Fibroblast of peridontal ligament (primary cell): ENCODE data around the gene EPHA3.
A peak's percentile ranks its signal among the peaks of the same experiment; 100 is the strongest.
"Not testable (repeated sequence)": the region's sequence is repeated elsewhere in the genome, so short reads cannot be mapped to it uniquely, and the experiment has no call there.

Source experiments
- DNase-seq: peaks from one replicate; pipeline ENCODE4 v3.0.0-alpha.2; 2010; ENCODE audit errors: extremely low read depth

The EPHA3 gene

DNA sequence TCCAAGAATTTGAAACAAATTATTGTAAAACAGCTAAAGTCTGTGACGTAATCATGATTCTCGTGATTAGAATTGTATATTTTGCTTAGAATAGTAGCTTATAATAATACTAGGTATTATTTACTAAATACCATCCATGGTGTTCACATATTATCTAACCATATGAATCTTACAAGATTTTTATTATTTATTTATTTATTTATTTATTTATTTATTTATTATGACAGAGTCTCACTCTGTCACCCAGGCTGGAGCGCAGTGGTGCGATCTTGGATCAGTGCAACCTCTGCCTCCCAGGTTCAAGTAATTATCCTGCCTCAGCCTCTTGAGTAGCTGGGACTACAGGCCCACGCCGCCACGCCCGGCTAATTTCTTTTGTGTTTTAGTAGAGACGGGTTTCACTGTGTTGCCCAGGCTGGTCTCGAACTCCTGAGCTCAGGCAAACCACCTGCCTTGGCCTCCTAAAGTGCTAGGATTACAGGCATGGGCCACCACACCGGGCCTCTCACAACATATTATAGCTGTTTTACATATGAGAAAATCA lies 173.5 kb downstream of the EPHA3 start:
- no peak for DNase-seq

DNA sequence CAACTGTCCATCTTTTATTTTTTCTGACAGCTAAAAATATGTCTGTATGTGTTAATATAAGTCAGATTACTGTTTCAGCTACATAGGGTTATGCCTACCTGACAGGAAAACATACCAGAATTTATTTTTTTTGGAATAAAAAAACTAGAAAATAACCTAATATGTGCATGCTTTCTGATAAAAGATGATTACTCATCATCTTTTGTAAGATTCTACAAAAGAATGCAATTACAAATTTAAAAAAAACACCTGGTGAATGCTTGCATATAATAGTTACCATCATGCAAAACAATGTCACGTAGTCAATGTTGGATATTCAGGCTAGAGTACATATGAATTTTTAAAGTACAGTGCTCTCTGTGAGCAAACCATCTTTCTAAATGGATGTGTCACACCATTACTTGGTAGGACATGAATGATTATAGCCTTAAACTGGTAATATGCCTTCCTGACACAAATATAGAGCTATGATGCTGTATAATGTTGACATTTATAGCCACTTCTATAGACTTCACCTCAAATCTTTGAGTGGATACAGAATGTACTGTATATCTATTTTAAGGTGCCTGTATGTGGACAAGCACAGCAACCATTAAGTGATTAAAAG lies 180.6 kb downstream of the EPHA3 start:
- no peak for DNase-seq

GRCh38 chr3:89289574-89290190 lies 182.3 kb downstream of the EPHA3 start:
- no peak for DNase-seq

GRCh38 chr3:89297199-89297598 lies 189.8 kb downstream of the EPHA3 start:
- DNase-seq, result no peak

- DNase-seq, result no peak
Measured at GRCh38 chr3:89300526-89300925, 193.1 kb downstream of the EPHA3 start.

GRCh38 chr3:89300981-89301380 lies 193.6 kb downstream of the EPHA3 start:
- no peak for DNase-seq

DNA sequence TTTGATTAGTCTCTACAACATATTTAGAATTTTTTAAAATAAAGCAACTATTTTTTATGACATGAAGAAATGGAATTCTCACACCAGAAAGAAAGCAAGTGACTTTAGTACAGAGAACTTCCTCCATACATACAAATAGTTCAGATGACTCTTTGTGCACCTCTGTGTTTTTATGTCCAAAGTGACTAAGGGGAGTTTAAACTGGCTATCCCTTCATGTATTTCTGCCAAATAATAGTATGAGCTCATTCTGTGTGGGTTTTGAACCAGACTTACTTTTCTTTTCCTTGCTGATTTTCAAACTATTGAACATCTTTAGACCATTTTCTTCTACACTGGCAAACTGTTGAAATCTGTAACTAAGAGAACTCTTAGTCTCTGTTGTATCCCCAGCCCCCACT lies 196.3 kb downstream of the EPHA3 start:
- peak; percentile 20 for DNase-seq

DNA sequence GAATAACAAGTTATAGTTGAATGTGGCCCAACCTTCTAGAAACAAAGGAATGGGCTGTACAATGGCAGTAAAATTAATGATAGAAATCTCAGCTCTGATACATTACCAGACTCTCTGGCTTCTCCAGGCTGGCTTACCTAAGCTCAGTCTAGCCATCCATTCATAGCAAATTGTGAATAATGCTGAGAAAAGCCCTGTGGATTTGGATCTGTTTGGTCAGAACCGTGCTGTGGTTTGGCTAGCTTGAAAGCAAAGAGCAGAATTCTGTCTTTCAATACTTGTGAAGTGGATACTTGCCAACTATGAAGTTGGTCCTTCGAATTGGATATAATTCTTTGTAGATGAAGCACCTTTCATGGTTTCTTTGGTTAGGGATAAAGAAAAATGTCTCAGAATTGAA lies 199.1 kb downstream of the EPHA3 start:
- peak; percentile 17 for DNase-seq

- no peak for DNase-seq
Measured at GRCh38 chr3:89311581-89311980, 204.2 kb downstream of the EPHA3 start.

GRCh38 chr3:89312141-89312540 lies 204.7 kb downstream of the EPHA3 start:
- no peak for DNase-seq

DNA sequence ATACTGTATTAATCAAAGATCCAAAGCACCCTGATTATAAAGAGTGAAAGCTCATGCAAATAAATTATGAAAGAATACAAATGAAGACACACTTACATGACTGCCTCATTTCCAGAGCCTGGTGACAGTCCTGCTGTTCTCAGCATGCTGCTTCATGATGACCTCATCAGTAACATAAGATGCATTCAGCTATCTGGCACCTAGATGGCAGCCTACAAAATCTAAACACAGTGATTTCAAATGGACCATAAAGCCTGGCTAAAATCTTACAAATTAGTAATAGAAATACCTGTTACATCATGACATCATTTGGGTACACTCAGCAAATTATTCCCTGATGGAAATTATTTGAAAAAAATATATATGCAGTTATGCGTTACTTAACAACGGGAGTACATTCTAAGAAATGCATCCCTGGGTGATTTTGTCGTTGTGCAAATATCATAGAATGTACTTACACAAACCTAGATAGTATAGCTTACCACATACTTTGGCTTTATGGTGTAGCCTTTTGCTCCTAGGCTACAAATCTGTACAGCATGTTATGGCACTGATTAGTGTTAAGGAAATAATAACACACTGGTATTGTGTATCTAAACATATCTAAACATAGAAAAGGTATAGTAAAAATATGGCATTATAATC lies 207.2 kb downstream of the EPHA3 start:
- peak; percentile 47 for DNase-seq

DNA sequence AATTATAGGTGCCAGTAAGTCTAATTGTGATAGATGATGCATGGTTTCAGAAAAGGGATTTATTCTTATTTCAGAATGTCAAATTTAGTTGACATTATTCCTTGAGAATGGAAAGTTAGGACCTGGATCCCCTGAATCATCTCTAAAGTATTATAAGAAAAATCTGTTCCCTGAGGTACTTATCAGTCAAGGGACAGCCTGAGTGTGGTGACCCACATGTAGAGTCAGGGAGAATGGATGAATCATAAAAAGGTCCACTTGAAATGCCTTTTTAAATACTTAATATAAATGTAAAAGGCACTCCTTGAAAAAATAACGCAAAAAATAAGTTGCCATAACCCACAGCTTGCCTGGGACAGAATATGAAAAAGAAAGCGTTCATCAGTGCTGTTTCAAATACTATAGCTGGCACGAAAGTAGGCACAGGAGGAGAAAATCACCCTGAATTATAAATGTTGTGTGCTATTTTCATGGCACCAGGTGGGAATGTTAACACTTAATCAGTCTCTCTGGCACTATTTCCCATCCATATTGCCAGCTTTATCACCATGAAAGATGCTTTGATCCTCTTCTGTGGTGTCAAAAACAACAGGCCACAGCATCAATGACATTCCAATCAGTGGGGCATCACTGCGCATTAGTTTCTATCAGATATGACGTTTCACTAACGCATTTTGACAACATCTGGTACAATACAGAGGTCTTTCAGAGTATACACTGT lies 208.5 kb downstream of the EPHA3 start:
- no peak for DNase-seq

- no peak for DNase-seq
Measured at GRCh38 chr3:89320186-89320585, 212.8 kb downstream of the EPHA3 start.

DNA sequence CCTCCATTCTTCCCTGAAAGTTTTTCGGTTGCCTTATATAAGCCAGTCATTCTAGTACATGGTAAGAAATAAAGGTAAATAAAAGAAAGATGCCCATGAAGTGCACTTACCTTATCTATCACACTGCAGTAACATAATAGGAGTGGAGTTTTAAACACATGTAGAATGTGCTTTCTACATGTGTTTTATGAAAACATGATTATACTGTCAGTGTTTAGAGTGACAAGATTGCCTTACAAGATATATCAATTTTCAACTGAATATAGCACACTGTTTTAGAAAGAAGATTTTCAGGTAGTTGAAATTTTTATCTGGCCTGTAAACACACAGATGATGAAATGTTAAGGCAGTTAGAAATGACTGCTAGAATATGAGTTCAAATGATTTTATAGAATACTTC lies 219.6 kb downstream of the EPHA3 start:
- DNase-seq, result no peak

DNA sequence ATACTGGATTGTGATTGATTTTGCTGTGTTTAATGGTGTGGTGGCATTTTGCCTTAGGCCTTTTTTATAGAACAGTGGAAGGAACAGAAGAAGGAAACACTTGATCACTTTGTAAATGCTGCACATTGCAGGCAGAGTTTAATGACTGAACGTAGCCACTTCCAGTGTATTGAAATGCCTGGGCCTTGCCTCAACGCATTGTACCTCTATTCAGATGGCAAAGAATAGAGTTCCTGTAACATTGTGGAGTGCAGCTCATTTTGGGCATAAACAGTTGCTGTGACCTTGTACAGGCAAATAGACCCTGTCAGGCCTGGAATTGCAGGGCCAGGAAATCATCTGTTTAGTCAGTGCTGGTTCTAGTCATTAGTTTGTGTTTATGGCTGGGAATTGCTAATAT lies 225.0 kb downstream of the EPHA3 start:
- no peak for DNase-seq

DNA sequence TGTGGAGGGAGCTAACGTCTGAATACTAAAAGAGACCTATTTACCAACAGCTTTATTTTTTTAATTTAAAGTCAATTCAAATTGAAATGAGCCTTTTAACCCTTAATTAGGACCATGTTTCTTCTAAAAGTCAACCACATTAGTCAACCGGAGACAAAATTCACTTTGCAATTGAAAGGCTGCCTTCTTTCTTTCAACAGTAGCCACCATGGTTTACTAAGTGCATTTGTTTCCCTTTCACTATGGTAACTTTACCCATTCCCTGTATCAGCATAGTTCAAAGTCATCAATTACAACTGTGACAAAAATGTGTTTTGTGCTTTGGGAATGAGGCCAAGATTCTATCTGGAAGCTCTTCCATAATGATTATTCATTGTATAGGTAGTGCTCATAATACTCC lies 225.4 kb downstream of the EPHA3 start:
- no peak for DNase-seq

DNA sequence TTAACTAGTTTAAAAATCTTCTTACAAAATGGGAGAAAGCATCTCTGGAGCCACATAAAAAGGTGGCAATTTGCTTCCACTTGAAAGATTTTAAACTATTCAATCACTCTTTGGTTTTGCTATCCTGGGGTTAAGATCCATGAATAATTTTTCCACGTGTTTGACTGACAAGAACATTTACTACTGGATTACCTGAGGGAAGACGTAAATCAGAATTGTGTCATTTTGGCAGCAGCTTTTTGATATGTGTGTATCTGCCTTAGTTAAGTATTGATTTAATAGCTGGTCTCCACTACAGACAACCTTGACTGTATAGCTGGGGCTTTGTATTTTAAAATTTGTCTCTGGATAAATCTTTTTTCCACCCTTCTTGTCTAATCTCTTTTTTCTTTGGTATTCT lies 228.3 kb downstream of the EPHA3 start:
- no peak for DNase-seq

DNA sequence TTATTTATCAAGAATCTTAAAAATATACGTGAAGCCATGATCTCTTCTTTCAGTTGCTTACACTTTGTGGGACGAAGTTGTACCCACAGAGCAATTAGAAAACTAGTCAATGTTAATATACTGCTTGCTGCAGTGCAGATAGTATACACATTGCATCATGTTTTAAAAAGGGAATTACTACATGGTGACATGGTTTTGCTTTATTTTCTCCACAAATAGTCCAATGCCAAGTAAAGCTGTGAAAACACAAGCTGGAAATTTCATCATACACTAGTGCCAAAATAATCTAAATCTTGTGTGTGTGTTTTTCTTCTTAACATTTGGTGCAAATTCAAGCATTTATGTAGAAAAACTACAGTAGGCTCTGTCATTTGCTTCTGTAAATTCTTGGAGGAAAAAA lies 233.0 kb downstream of the EPHA3 start:
- DNase-seq, result peak; percentile 24

DNA sequence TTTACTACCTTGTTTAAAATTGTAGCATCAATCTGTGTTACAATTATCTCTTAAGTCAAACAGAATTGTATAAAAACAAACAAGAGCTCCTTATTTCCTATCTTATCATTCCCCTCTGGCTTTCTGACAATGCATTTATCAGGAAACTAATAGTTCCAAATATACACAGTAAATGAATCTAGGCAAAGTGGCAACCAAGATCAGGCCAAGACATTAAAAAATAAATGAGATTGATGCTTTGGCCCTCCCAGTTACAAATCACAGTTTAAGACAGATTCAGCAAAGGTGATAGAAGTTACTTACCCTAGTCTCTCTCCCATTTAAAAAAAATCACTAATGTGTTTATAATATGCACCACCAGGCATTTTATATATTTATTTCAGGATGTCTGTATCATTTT lies 236.7 kb downstream of the EPHA3 start:
- no peak for DNase-seq

DNA sequence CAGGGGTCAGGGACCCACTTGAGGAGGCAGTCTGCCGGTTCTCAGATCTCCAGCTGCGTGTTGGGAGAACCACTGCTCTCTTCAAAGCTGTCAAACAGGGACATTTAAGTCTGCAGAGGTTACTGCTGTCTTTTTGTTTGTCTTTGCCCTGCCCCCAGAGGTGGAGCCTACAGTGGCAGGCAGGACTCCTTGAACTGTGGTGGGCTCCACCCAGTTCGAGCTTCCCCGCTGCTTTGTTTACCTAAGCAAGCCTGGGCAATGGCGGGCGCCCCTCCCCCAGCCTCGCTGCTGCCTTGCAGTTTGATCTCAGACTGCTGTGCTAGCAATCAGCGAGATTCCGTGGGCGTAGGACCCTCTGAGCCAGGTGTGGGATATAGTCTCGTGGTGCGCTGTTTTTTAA lies 243.5 kb downstream of the EPHA3 start:
- not testable (repeated sequence) for DNase-seq

DNA sequence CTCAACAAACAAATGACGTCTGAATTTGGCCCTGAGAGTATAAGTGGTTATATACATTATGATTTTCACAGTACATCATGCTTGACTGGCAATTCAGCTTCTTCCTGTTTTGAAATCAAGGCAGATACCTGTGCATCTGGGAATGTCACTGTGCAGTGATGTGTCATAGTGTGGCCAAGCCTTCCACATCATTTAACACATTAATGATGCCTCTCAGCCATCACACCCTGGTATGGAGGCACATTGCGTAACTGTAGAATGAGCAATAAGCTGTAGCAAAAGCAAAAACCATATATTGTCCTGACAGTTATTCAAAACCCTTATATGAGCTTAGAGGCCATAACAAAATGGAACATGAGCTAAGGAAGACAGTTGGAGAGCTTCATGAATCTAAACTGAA lies 246.0 kb downstream of the EPHA3 start:
- DNase-seq, result no peak

DNA sequence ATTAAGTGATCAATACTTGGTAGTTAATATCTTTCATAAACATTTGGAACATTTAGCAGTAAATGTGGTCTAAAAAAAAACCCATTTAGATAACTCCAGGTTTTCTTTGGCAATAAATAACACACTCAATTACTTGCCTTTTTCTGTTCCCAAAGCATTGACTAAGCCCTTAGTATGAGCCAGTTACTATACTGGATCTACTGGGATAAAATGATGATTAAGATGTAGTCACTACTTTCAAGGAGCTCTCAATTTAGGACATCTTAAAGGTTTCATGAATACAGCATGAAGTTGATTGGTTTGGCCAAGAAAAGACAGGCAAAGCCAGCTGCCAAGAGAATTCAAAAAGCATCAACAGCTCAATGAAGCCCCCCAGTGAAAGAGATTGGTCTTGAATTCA lies 250.9 kb downstream of the EPHA3 start:
- DNase-seq, result no peak

GRCh38 chr3:89360156-89360555 lies 252.7 kb downstream of the EPHA3 start:
- no peak for DNase-seq
